ENCODE results near the gene HOXB2.

- TF ChIP-seq CTCF (IDR thresholded peaks at IDR 0.05) (no peak), POLR2A (IDR thresholded peaks at IDR 0.05) (no peak)
Measured at GRCh38 chr17:48579760-48580554, 35.0 kb upstream of the HOXB2 start.
